HCT116 (cell line): ENCODE data around the gene MYO1G. TPM values are rescaled to one million over a fixed set of nuclear protein-coding genes. Genes with fewer than 3 reads are reported as not detected.

Experiments
- ATAC-seq: fragments of 200-7000 bp; cut with Tn5 transposase; 2 replicates; pipeline ENCODE4 v1.9.1; 2020; ENCODE audit warnings: mild to moderate bottlenecking, moderate library complexity
- BruUV-seq: library from RNA; stranded (reverse); fragments of 400-500 nt; replicated peaks from 2 replicates; lab custom pipeline; 2021; lab: Mats Ljungman, UMichigan
- CTCF ChIA-PET: fragments of 300-600 bp; sonication (Branson Sonifier 250); formaldehyde crosslinking; loops from one replicate; lab custom pipeline; 2021; ENCODE audit warnings: antibody characterized with exemption; lab: Charles Lee
- POLR2A ChIA-PET: fragments of 300-600, 350-600 bp; sonication (Branson Sonifier 250); formaldehyde crosslinking; loops from one replicate; lab custom pipeline; 2021; ENCODE audit warnings: antibody characterized with exemption; lab: Charles Lee
- RAD21 ChIA-PET, 2 experiments: fragments of 300-600 bp; sonication (Branson Sonifier 250); formaldehyde crosslinking; loops; one replicate each; lab custom pipeline; 2023; ENCODE audit warnings: low total read pairs in 2 of 2; ENCODE audit not compliant: uncharacterized antibody in 2 of 2, unreplicated experiment in 2 of 2, low non-redundant PET in 1 of 2; lab: Charles Lee
- DNase-seq: peaks from one replicate; pipeline ENCODE4 v3.0.0-alpha.2; 2010; ENCODE audit warnings: low read depth, low spot score
- H2AFZ ChIP-seq: fragments of 200-600 bp; shearing (Covaris generic), sonication (generic); 2 replicates; pipeline ENCODE4 v1.6.1; 2017; ENCODE audit warnings: low read depth, mixed run types, mixed read lengths, antibody characterized with exemption, low read length; ENCODE audit not compliant: poor library complexity, severe bottlenecking
- H3K27ac ChIP-seq: 2 replicates; pipeline ENCODE4 v1.5.1; 2012; ENCODE audit warnings: low read depth, low read length
- H3K27me3 ChIP-seq: fragments of 200-600 bp; sonication (generic); 2 replicates; pipeline ENCODE4 v1.6.1; 2016; ENCODE audit warnings: mixed run types, low read length, mixed read lengths; ENCODE audit not compliant: insufficient read depth
- H3K36me3 ChIP-seq, 2 experiments: fragments of 200-500 bp in 1 of 2; fragments of 200-600 bp in 1 of 2; sonication (Bioruptor generic) in 1 of 2; sonication (generic) in 1 of 2; 2 replicates each; pipeline versions ENCODE4 v1.5.1 to v1.6.1; 2014 to 2016; ENCODE audit warnings: low read length in 2 of 2, inconsistent platforms in 1 of 2, mixed read lengths in 1 of 2, mixed run types in 1 of 2; ENCODE audit not compliant: insufficient read depth in 2 of 2, control insufficient read depth in 1 of 2
- H3K4me1 ChIP-seq, 2 experiments: fragments of 200-600 bp in 1 of 2; sonication (generic) in 1 of 2; 2 replicates each; pipeline versions ENCODE4 v1.5.1 to v1.6.1; 2012 to 2017; ENCODE audit warnings: low read length in 2 of 2, inconsistent platforms in 1 of 2, mild to moderate bottlenecking in 1 of 2, mixed read lengths in 1 of 2, mixed run types in 1 of 2, moderate library complexity in 1 of 2; ENCODE audit not compliant: insufficient read depth in 2 of 2, control insufficient read depth in 1 of 2
- H3K4me2 ChIP-seq: fragments of 200-600 bp; sonication (generic); 2 replicates; pipeline ENCODE4 v1.6.1; 2017; ENCODE audit warnings: mixed run types, low read length, mixed read lengths
- H3K4me3 ChIP-seq, 2 experiments: fragments of 200-600 bp in 1 of 2; sonication (generic) in 1 of 2; replicated peaks in 1 of 2; 2 replicates each; pipeline ENCODE4 v1.5.1; 2011 to 2016; ENCODE audit warnings: low read length in 2 of 2, control low read depth in 1 of 2, low read depth in 1 of 2, mild to moderate bottlenecking in 1 of 2, mixed read lengths in 1 of 2, mixed run types in 1 of 2
- H3K79me2 ChIP-seq: fragments of 200-600 bp; sonication (generic); 2 replicates; pipeline ENCODE4 v1.6.1; 2017; ENCODE audit warnings: mild to moderate bottlenecking, mixed run types, low read length, moderate library complexity, mixed read lengths; ENCODE audit not compliant: insufficient read depth
- H3K9ac ChIP-seq: fragments of 200-600 bp; sonication (generic); 2 replicates; pipeline ENCODE4 v1.6.1; 2016; ENCODE audit warnings: low read length, mixed read lengths
- H3K9me2 ChIP-seq: fragments of 200-600 bp; sonication (generic), shearing (Covaris generic); 2 replicates; pipeline ENCODE4 v1.6.1; 2017; ENCODE audit warnings: mixed run types, mild to moderate bottlenecking, moderate library complexity; ENCODE audit not compliant: insufficient read depth
- H3K9me3 ChIP-seq, 2 experiments: fragments of 200-500 bp in 1 of 2; fragments of 200-600 bp in 1 of 2; sonication (Bioruptor generic) in 1 of 2; sonication (generic) in 1 of 2; 2 replicates each; pipeline ENCODE4 v1.6.1; 2014 to 2017; ENCODE audit warnings: low read length in 2 of 2, mixed read lengths in 2 of 2, inconsistent platforms in 1 of 2, low read depth in 1 of 2, mild to moderate bottlenecking in 1 of 2, mixed run types in 1 of 2, moderate library complexity in 1 of 2; ENCODE audit not compliant: control insufficient read depth in 1 of 2, insufficient read depth in 1 of 2
- H4K20me1 ChIP-seq: fragments of 200-600 bp; sonication (generic), shearing (Covaris generic); 2 replicates; pipeline ENCODE4 v1.6.1; 2017; ENCODE audit warnings: mixed run types, mild to moderate bottlenecking, moderate library complexity; ENCODE audit not compliant: insufficient read depth
- ATF3 ChIP-seq: IDR thresholded peaks from 2 replicates; pipeline ENCODE4 v1.6.1; 2012
- CBX3 ChIP-seq: IDR thresholded peaks from 2 replicates; pipeline ENCODE4 v1.6.1; 2012; ENCODE audit warnings: low read depth
- CEBPB ChIP-seq: IDR thresholded peaks from 2 replicates; pipeline ENCODE4 v1.6.1; 2012; ENCODE audit warnings: low read depth
- EGR1 ChIP-seq: IDR thresholded peaks from 2 replicates; pipeline ENCODE4 v1.6.1; 2012; ENCODE audit warnings: low read depth
- ELF1 ChIP-seq: IDR thresholded peaks from 2 replicates; pipeline ENCODE4 v1.6.1; 2012; ENCODE audit warnings: low read depth, borderline replicate concordance
- EZH2 ChIP-seq: fragments of 200-600 bp; sonication (generic); IDR thresholded peaks from 2 replicates; pipeline ENCODE4 v1.6.1; 2017; ENCODE audit warnings: antibody characterized with exemption, mixed run types
- EZH2phosphoT487 ChIP-seq: fragments of 200-600 bp; IDR thresholded peaks from 2 replicates; pipeline ENCODE4 v1.6.1; 2018; ENCODE audit warnings: antibody characterized with exemption, borderline replicate concordance
- SP1 ChIP-seq: IDR thresholded peaks from 2 replicates; pipeline ENCODE4 v1.6.1; 2012; ENCODE audit warnings: low read depth
- SRF ChIP-seq: IDR thresholded peaks from 2 replicates; pipeline ENCODE4 v1.6.1; 2012; ENCODE audit warnings: low read depth
- ZBTB33 ChIP-seq: IDR thresholded peaks from 2 replicates; pipeline ENCODE4 v1.6.1; 2011; ENCODE audit warnings: mild to moderate bottlenecking, low read length, moderate library complexity; ENCODE audit not compliant: insufficient replicate concordance; ENCODE audit errors: extremely low read depth
- intact Hi-C: fragments of 100-400 bp; cut with micrococcal nuclease; formaldehyde crosslinking; loops from 2 replicates; pipeline ENCODE4 v1.10.0; 2022
- total RNA-seq: library from RNA; stranded (reverse); gene quantifications from one replicate; pipeline ENCODE4 v1.2.1, GENCODE V29; 2021; ENCODE audit not compliant: unreplicated experiment

MYO1G gene
- total RNA-seq, 1 experiment from 2014 or later: 0.74 TPM

GRCh38 chr7:44944821-44945220, 34.0 kb downstream of the MYO1G start:
- H2AFZ ChIP-seq: no peak overlapping the region
- no peaks in the 10 kb centered on the region for H4K20me1 ChIP-seq
- POLR2A ChIA-PET: no interaction called here
- ATAC-seq: peak; percentile 38; the same call in 1 of the 2 replicates
- H3K9ac ChIP-seq: no peak overlapping the region
- H3K4me2 ChIP-seq: no peak overlapping the region
- no peaks in the 10 kb centered on the region for H3K36me3 ChIP-seq
- TF ChIP-seq SP1: no peak
- no peak for TF ChIP-seq CEBPB
- no peak for TF ChIP-seq ZBTB33
- TF ChIP-seq CBX3: no peak
- TF ChIP-seq SRF: no peak
- no peak for TF ChIP-seq ATF3
- no peak for TF ChIP-seq EZH2
- no peak for TF ChIP-seq EZH2phosphoT487
- no peak for TF ChIP-seq EGR1
- no peak for TF ChIP-seq ELF1
- intact Hi-C loops: no loop called here
- no peak overlapping the region for H3K4me3 ChIP-seq
- DNase-seq: no peak
- H3K27me3 ChIP-seq: no peaks in the 10 kb centered on the region
- no peak overlapping the region for H3K27ac ChIP-seq
- H3K9me3 ChIP-seq: no peaks in the 10 kb centered on the region
- no TSS peak for BruUV-seq
- H3K9me2 ChIP-seq: no peaks in the 10 kb centered on the region
- no peaks in the 10 kb centered on the region for H3K79me2 ChIP-seq
- CTCF ChIA-PET: interaction anchor here (0.6 kb wide), 1 partner anchor 730 kb away, joined by 3 read pairs; no protein-coding TSS in a partner anchor
- RAD21 ChIA-PET: no interaction called here
- 0 out of 4 replicates have a peak, but pooled peaks cover 0 to 2% of the 10 kb centered on the region in 2 experiments for H3K4me1 ChIP-seq
